A549 (cell line): ENCODE results near the gene PEX14. TPM values are rescaled to one million over a fixed set of nuclear protein-coding genes. Genes with fewer than 3 reads are reported as not detected.

Source experiments
- ATAC-seq, 2 experiments: fragments of 200-7000 bp in 1 of 2; fragments of >200 bp in 1 of 2; cut with Nextera tagmentation in 1 of 2; cut with Tn5 transposase in 1 of 2; 3 replicates each; pipeline versions ENCODE4 v1.8.0 to v1.9.1; 2018 to 2020; ENCODE audit warnings: mild to moderate bottlenecking in 1 of 2, moderate library complexity in 1 of 2
- CTCF ChIA-PET: fragments of 300-600 bp; sonication (Branson Sonifier 250); formaldehyde crosslinking; extraction: SDS; loops from one replicate; lab custom pipeline; 2021; ENCODE audit warnings: antibody characterized with exemption, inconsistent platforms; lab: Yijun Ruan, JAX
- POLR2A ChIA-PET: fragments of 350-600 bp; formaldehyde crosslinking; extraction: SDS; loops from one replicate; lab custom pipeline; 2021; ENCODE audit warnings: antibody characterized with exemption, inconsistent platforms; lab: Yijun Ruan, JAX
- DNase-seq, 2 experiments: peaks; one replicate each; pipeline versions ENCODE4 v3.0.0 to v3.0.0-alpha.2; 2011 to 2016; ENCODE audit warnings: low read depth in 1 of 2, low spot score in 1 of 2
- FAIRE-seq: peaks from 2 replicates; lab custom pipeline; 2011; peaks lifted over from hg19 to GRCh38; lab: Jason Lieb, UNC
- H3K27ac ChIP-seq, 2 experiments: fragments of >200 bp; sonication (Bioruptor Twin); formaldehyde crosslinking; 3 replicates each; pipeline ENCODE4 v1.5.1; 2016 to 2017
- H3K4me1 ChIP-seq: fragments of >200 bp; sonication (Bioruptor Twin); formaldehyde crosslinking; 3 replicates; pipeline ENCODE4 v1.6.1; 2016
- H3K4me2 ChIP-seq: fragments of >200 bp; sonication (Bioruptor Twin); formaldehyde crosslinking; 3 replicates; pipeline ENCODE4 v1.6.1; 2016
- H3K4me3 ChIP-seq: fragments of >200 bp; sonication (Bioruptor Twin); formaldehyde crosslinking; 3 replicates; pipeline ENCODE4 v1.5.1; 2016
- H3K9me3 ChIP-seq: fragments of >200 bp; sonication (Bioruptor Twin); formaldehyde crosslinking; 3 replicates; pipeline ENCODE4 v1.6.1; 2016
- CHD4 ChIP-seq: fragments of 200-600 bp; sonication (generic); IDR thresholded peaks from 2 replicates; pipeline ENCODE4 v1.6.1; 2016; ENCODE audit warnings: antibody characterized with exemption, mild to moderate bottlenecking, borderline replicate concordance
- ESRRA ChIP-seq: fragments of 150-350 bp; IDR thresholded peaks from 2 replicates; pipeline ENCODE4 v1.6.1; 2014; ENCODE audit warnings: mild to moderate bottlenecking, low read length, borderline replicate concordance
- FOSB ChIP-seq: fragments of 250-450 bp; sonication (Bioruptor Pico); IDR thresholded peaks from 2 replicates; pipeline ENCODE4 v1.5.0; 2020; ENCODE audit warnings: mild to moderate bottlenecking, moderate library complexity
- FOSL2 ChIP-seq, 2 experiments: fragments of 450-650 bp in 1 of 2; fragments of >200 bp in 1 of 2; sonication (Bioruptor Twin) in 1 of 2; formaldehyde crosslinking; IDR thresholded peaks; 2 replicates each; pipeline versions ENCODE4 v1.5.0 to v1.6.1; 2016 to 2020; ENCODE audit warnings: mild to moderate bottlenecking in 1 of 2, moderate library complexity in 1 of 2
- HOXB13 ChIP-seq: fragments of 250-450 bp; sonication (Bioruptor Pico); IDR thresholded peaks from 2 replicates; pipeline ENCODE4 v1.5.0; 2020; ENCODE audit warnings: low read depth, mild to moderate bottlenecking, moderate library complexity
- HOXB5 ChIP-seq: fragments of 250-450 bp; sonication (Bioruptor Pico); IDR thresholded peaks from 2 replicates; pipeline ENCODE4 v1.5.0; 2020; ENCODE audit warnings: mild to moderate bottlenecking, moderate library complexity
- JUN ChIP-seq, 2 experiments: fragments of >200 bp; sonication (Bioruptor Twin); formaldehyde crosslinking; IDR thresholded peaks; 2 replicates in 1 of 2; 3 replicates in 1 of 2; pipeline ENCODE4 v1.6.1; 2016 to 2017
- KDM5A ChIP-seq: fragments of 200-600 bp; sonication (generic); IDR thresholded peaks from 2 replicates; pipeline ENCODE4 v1.6.1; 2016; ENCODE audit warnings: antibody characterized with exemption, mild to moderate bottlenecking
- MAZ ChIP-seq: fragments of 150-350 bp; IDR thresholded peaks from 2 replicates; pipeline ENCODE4 v1.6.1; 2014; ENCODE audit warnings: antibody characterized with exemption, low read depth, low read length, borderline replicate concordance
- MYC ChIP-seq: IDR thresholded peaks from 2 replicates; pipeline ENCODE4 v1.6.1; 2012; ENCODE audit warnings: mild to moderate bottlenecking, inconsistent platforms, low read length, improper control_type of control experiment, borderline replicate concordance
- NPAS2 ChIP-seq: fragments of 250-450 bp; sonication (Bioruptor Pico); IDR thresholded peaks from 2 replicates; pipeline ENCODE4 v1.8.0; 2022; ENCODE audit warnings: mild to moderate bottlenecking, moderate library complexity, borderline replicate concordance
- NR3C1 ChIP-seq: fragments of >200 bp; sonication (Bioruptor Twin); formaldehyde crosslinking; IDR thresholded peaks from 3 replicates; pipeline ENCODE4 v1.6.1; 2017
- PBX3 ChIP-seq: IDR thresholded peaks from 2 replicates; pipeline ENCODE4 v1.6.1; 2012
- PHF8 ChIP-seq: fragments of 200-600 bp; sonication (generic); IDR thresholded peaks from 2 replicates; pipeline ENCODE4 v1.6.1; 2016; ENCODE audit warnings: low read depth, mild to moderate bottlenecking, antibody characterized with exemption, moderate library complexity, borderline replicate concordance
- RAD21 ChIP-seq, 2 experiments: fragments of >200 bp in 1 of 2; sonication (Bioruptor Twin) in 1 of 2; formaldehyde crosslinking in 1 of 2; IDR thresholded peaks in 1 of 2; conservative IDR thresholded peaks in 1 of 2; 2 replicates in 1 of 2; 3 replicates in 1 of 2; pipeline ENCODE4 v1.6.1; 2012 to 2018; ENCODE audit warnings: inconsistent platforms in 1 of 2
- RARB ChIP-seq: fragments of 250-450 bp; sonication (Bioruptor Pico); IDR thresholded peaks from 2 replicates; pipeline ENCODE4 v1.8.0; 2021; ENCODE audit warnings: mild to moderate bottlenecking, moderate library complexity
- TFCP2L1 ChIP-seq: fragments of 250-450 bp; sonication (Bioruptor Pico); IDR thresholded peaks from 2 replicates; pipeline ENCODE4 v1.5.0; 2021; ENCODE audit warnings: mild to moderate bottlenecking
- USF2 ChIP-seq: fragments of 450-650 bp; IDR thresholded peaks from 2 replicates; pipeline ENCODE4 v1.6.1; 2014; ENCODE audit warnings: antibody characterized with exemption
- ZFP36 ChIP-seq: fragments of 450-650 bp; IDR thresholded peaks from 2 replicates; pipeline ENCODE4 v1.6.1; 2014; ENCODE audit warnings: borderline replicate concordance; ENCODE audit not compliant: partially characterized antibody
- ZNF302 ChIP-seq: fragments of 250-450 bp; sonication (Bioruptor Pico); IDR thresholded peaks from 2 replicates; pipeline ENCODE4 v1.9.0; 2021; ENCODE audit warnings: inconsistent platforms, mild to moderate bottlenecking, moderate library complexity
- WGBS: methylation state at CpG from one replicate; pipeline ENCODE4 v1.1.6; 2017; ENCODE audit errors: missing lambda C conversion rate; 5-methylcytosine and 5-hydroxymethylcytosine counted together
- polyA plus RNA-seq, 4 experiments: library from polyadenylated mRNA; depleted of rRNA in 3 of 4; stranded (reverse); fragments of >200 nt; fragmentation: RNase III in 1 of 4; extraction: RNeasy Plus Mini Kit Qiagen cat#74134 plus additional on column Dnase treatment in 1 of 4; gene quantifications; 2 replicates in 3 of 4; 3 replicates in 1 of 4; pipeline ENCODE4 v1.2.3, GENCODE V29; 2011 to 2017

Gene PEX14
- polyA plus RNA-seq, 2 of the 4 experiments (the other 2 are of a cell fraction) = 7.7 to 15.0 TPM

- H3K4me2 ChIP-seq = no peak overlapping the region
- ATAC-seq = no peak
- 58% methylated on average over 6 of the region's 10 CpGs for WGBS
- no peaks in the 10 kb centered on the region for H3K4me1 ChIP-seq
- FAIRE-seq = no peak
- DNase-seq = no peak
- no peak for TF ChIP-seq CHD4
- no peak for TF ChIP-seq MYC
- no peak for TF ChIP-seq TFCP2L1 (CRISPR knock-in tag)
- TF ChIP-seq PHF8 = no peak
- TF ChIP-seq KDM5A = no peak
- no peak for TF ChIP-seq ZFP36
- TF ChIP-seq NPAS2 (CRISPR knock-in tag) = no peak
- TF ChIP-seq ZNF302 (CRISPR knock-in tag) = no peak
- no peak for TF ChIP-seq RARB
- TF ChIP-seq RAD21 (conservative IDR thresholded peaks at IDR 0.05 in 1 of 2, IDR thresholded peaks at IDR 0.05 in 1 of 2) = no peak
- no peak for TF ChIP-seq FOSL2 (IDR thresholded peaks at IDR 0.05)
- TF ChIP-seq FOSL2 (CRISPR knock-in tag; IDR thresholded peaks at IDR 0.05) = no peak
- TF ChIP-seq JUN (IDR thresholded peaks at IDR 0.05) = no peak
- no peak for TF ChIP-seq USF2
- no peak for TF ChIP-seq HOXB5
- TF ChIP-seq ESRRA = no peak
- no peaks in the 10 kb centered on the region for H3K9me3 ChIP-seq
- H3K27ac ChIP-seq = no peak overlapping the region
- CTCF ChIA-PET = interaction anchor here (1.2 kb wide), 1 partner anchor 141 kb away, joined by 4 read pairs; no protein-coding TSS in a partner anchor
- no peak overlapping the region for H3K4me3 ChIP-seq
- POLR2A ChIA-PET = no interaction called here
These were observed 180.3 kb downstream of the PEX14 start for GRCh38 chr1:10655002-10655401.

- POLR2A ChIA-PET = no interaction called here
These were observed 181.7 kb downstream of the PEX14 start for GRCh38 chr1:10656431-10656830.

GRCh38 chr1:10657088-10657847 is 182.5 kb downstream of the PEX14 start:
- no peak for FAIRE-seq
- TF ChIP-seq MAZ (no peak), FOSB (no peak), NR3C1 (no peak), PBX3 (no peak), RAD21 (conservative IDR thresholded peaks at IDR 0.05 in 1 of 2, IDR thresholded peaks at IDR 0.05 in 1 of 2) (no peak), HOXB13 (no peak)
- TF ChIP-seq, all 56 proteins: peak for 0
- WGBS = 82% methylated on average over 20 of the region's 29 CpGs
- no peak for ATAC-seq
- Histone ChIP-seq H3K27ac (no peak overlapping the region), H3K4me1 (no peaks in the 10 kb centered on the region), H3K4me2 (no peak overlapping the region), H3K9me3 (no peaks in the 10 kb centered on the region), H3K4me3 (no peak overlapping the region)
- ChIA-PET POLR2A (no interaction called here), CTCF (no interaction called here)
- DNase-seq = no peak

More at GRCh38 chr1:10656431-10656830, 181.7 kb downstream of the PEX14 start:
- CTCF ChIA-PET = interaction anchor here (1.2 kb wide), 1 partner anchor 142 kb away, joined by 4 read pairs; no protein-coding TSS in a partner anchor
- no peak for ATAC-seq
- FAIRE-seq = no peak
- H3K4me3 ChIP-seq = no peak overlapping the region
- no peaks in the 10 kb centered on the region for H3K9me3 ChIP-seq
- no peaks in the 10 kb centered on the region for H3K4me1 ChIP-seq
- H3K27ac ChIP-seq = no peak overlapping the region
- no CpG with 5 or more reads among the region's 15 CpGs for WGBS
- TF ChIP-seq RAD21 (conservative IDR thresholded peaks at IDR 0.05 in 1 of 2, IDR thresholded peaks at IDR 0.05 in 1 of 2) (no peak), KDM5A (no peak)
- no peak for DNase-seq
- H3K4me2 ChIP-seq = no peak overlapping the region
